Naive thymus-derived CD8-positive, alpha-beta T cell (primary cell): ENCODE data around the gene POP4. TPM values are rescaled to one million over a fixed set of nuclear protein-coding genes. Genes with fewer than 3 reads are reported as not detected.

Experiments
- ATAC-seq, 2 donors: fragments of 150-1000 bp; cut with Tn5 transposase in 1 of 2; sonication (Bioruptor Pico), chemical (Tn5 transposase) in 1 of 2; 1 replicate in 1 of 2; 2 replicates in 1 of 2; pipeline ENCODE4 v1.10.0; 2021; ENCODE audit warnings: mild to moderate bottlenecking in 2 of 2, moderate library complexity in 2 of 2
- POLR2A ChIA-PET: fragments of 350-600 bp; sonication (Branson Sonifier 250); formaldehyde crosslinking; loops from one replicate; lab custom pipeline; 2021; ENCODE audit warnings: antibody characterized with exemption; lab: Charles Lee
- DNase-seq, 10 donors: peaks; one replicate each; pipeline versions ENCODE4 v3.0.0 to v3.0.0-alpha.2; 2020 to 2022
- H3K27ac Mint-ChIP-seq, 10 donors: one replicate each; pipeline ENCODE4 v1.8.0; 2020 to 2022; ENCODE audit warnings: mild to moderate bottlenecking in 10 of 10, mixed read lengths in 10 of 10, moderate library complexity in 4 of 10, inconsistent platforms in 1 of 10
- H3K27me3 Mint-ChIP-seq, 5 donors: one replicate each; pipeline ENCODE4 v1.8.0; 2021 to 2022; ENCODE audit warnings: mixed read lengths in 5 of 5
- H3K36me3 Mint-ChIP-seq, 3 donors: one replicate each; pipeline ENCODE4 v1.8.0; 2020 to 2022; ENCODE audit warnings: mixed read lengths in 3 of 3, mild to moderate bottlenecking in 2 of 3, inconsistent platforms in 1 of 3
- H3K4me1 Mint-ChIP-seq, 4 donors: one replicate each; pipeline ENCODE4 v1.8.0; 2021 to 2022; ENCODE audit warnings: mixed read lengths in 4 of 4
- H3K4me3 Mint-ChIP-seq, 10 donors: one replicate each; pipeline ENCODE4 v1.8.0; 2020 to 2022; ENCODE audit warnings: mild to moderate bottlenecking in 10 of 10, mixed read lengths in 10 of 10, moderate library complexity in 6 of 10, inconsistent platforms in 1 of 10
- H3K9me3 Mint-ChIP-seq, 9 donors: one replicate each; pipeline ENCODE4 v1.8.0; 2020 to 2022; ENCODE audit warnings: mixed read lengths in 9 of 9, mild to moderate bottlenecking in 3 of 9, inconsistent platforms in 1 of 9, moderate library complexity in 1 of 9
- polyA plus RNA-seq, 3 donors: library from polyadenylated mRNA; unstranded; fragments of 300-500 nt; fragmentation: Illumina TruSeq; gene quantifications; one replicate each; pipeline ENCODE4 v1.2.3, GENCODE V29; 2021
- total RNA-seq, 8 experiments: library from RNA in 2 of 8; stranded (reverse) in 2 of 8; gene quantifications; one replicate each; pipeline ENCODE4 v1.2.3 and lab custom pipeline; 2021 to 2026

Gene POP4
- total and polyA plus RNA-seq, 5 experiments from 2014 or later: 67.5 to 130 (median 125) TPM

DNA sequence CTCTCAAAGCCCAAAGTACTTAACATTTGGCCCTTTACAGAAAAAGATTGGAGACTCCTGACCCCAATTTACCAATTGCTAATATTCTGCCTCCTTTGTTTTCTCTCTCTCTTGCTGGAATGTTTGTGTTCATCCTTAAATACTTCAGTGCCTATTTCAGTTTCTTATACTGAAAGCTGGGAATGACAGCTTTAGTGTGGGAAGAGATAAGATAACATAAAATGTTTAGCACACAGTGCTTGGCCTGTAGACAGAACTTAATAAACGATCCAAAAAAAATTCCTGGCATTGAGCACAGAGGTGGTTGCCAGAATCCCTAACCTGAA lies 56.2 kb downstream of the POP4 start:
- POLR2A ChIA-PET: interaction anchor here (1.7 to 10.5 kb wide), 4 partner anchors 11 to 53 kb away, joined by 5 to 154 read pairs (median 84); partner anchors contain the start of gene POP4
- ATAC-seq (no peak), DNase-seq (no peak)
- H3K9me3 Mint-ChIP-seq: no peaks in the 10 kb centered on the region
- no peaks in the 10 kb centered on the region for H3K27me3 Mint-ChIP-seq
- peaks cover 24 to 51% (median 40%) of the 10 kb centered on the region in 4 donors for H3K4me1 Mint-ChIP-seq
- H3K27ac Mint-ChIP-seq: peak overlapping the region in 9 of 10 donors; percentile 17 to 89 (median 66)
- H3K36me3 Mint-ChIP-seq: no peaks in the 10 kb centered on the region
- peak overlapping the region in 2 of 10 donors; percentile 4 to 18 for H3K4me3 Mint-ChIP-seq

- no peak for ATAC-seq
- Mint-ChIP-seq H3K36me3 (no peaks in the 10 kb centered on the region), H3K4me1 (peaks cover 24 to 56% (median 46%) of the 10 kb centered on the region in 4 donors), H3K27me3 (no peaks in the 10 kb centered on the region), H3K9me3 (no peaks in the 10 kb centered on the region), H3K4me3 (peak overlapping the region in 3 of 10 donors; percentile 6 to 48 (median 29)), H3K27ac (peak overlapping the region; percentile 14 to 90 (median 70))
- POLR2A ChIA-PET: interaction anchor here (0.5 to 10.5 kb wide), 6 partner anchors 10 to 66 kb away, joined by 3 to 154 read pairs (median 16); partner anchors contain the start of gene POP4
- DNase-seq: no peak
Observed at GRCh38 chr19:29662604-29663404, 56.7 kb downstream of the POP4 start.

DNA sequence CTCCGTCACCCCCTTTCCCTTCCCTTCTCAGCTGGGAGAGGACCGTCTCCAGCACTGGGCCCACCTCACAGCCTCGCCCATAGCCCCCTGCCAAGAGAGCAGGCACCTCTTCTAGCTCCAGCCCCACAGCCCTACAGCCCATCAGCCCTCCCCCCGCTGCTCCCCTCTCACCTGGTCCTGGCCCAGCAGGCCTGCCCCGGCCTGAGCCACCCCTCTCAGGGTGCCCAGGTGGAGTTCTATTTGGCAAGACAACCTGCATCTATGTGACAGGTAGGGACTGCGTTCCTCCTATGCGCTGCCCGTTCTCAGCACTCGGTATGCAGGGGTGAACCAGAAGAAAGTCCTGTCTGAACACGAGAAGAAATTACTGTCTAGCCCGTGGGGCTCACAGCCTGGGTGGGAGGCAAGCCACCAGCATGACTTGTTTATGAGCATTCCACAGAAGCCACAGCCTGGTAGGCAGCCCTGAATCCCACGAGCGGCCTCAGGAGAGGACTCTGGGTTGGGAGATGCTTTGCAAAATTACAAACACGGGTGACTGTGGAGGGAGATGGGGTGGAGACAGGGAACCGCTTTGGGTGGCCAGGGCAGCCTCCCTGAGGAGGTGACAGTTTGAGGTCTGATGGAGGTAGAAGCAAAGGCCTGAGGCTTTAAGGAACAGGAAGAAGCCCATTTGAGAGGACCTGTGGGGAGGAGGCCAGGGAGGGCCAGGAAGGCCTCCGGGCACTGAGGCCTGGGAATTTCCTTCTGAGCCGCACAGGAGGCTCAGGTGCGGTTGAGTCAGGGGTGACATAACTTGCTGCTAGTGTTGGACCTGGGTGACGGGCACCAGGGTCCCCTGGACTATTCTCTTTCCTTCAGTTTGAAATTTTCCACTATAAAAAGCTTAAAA lies 58.0 kb downstream of the POP4 start:
- ATAC-seq: no peak
- peak overlapping the region; percentile 75 to 92 (median 86) for H3K27ac Mint-ChIP-seq
- DNase-seq: no peak
- POLR2A ChIA-PET: interaction anchor here (0.7 to 10.5 kb wide), 6 partner anchors 16 to 55 kb away, joined by 3 to 154 read pairs (median 45); partner anchors contain the start of genes C19orf12 and POP4
- no peaks in the 10 kb centered on the region for H3K27me3 Mint-ChIP-seq
- H3K9me3 Mint-ChIP-seq: no peaks in the 10 kb centered on the region
- no peaks in the 10 kb centered on the region for H3K36me3 Mint-ChIP-seq
- peaks cover 24 to 69% (median 58%) of the 10 kb centered on the region in 4 donors for H3K4me1 Mint-ChIP-seq
- peak overlapping the region; percentile 72 to 94 (median 79) for H3K4me3 Mint-ChIP-seq

GRCh38 chr19:29664753-29665214 lies 58.7 kb downstream of the POP4 start:
- H3K27me3 Mint-ChIP-seq: no peaks in the 10 kb centered on the region
- H3K27ac Mint-ChIP-seq: peak overlapping the region; percentile 75 to 92 (median 86)
- no peak for DNase-seq
- ATAC-seq: peak; percentile 5 to 15
- H3K4me3 Mint-ChIP-seq: peak overlapping the region; percentile 72 to 94 (median 79)
- H3K9me3 Mint-ChIP-seq: no peaks in the 10 kb centered on the region
- POLR2A ChIA-PET: interaction anchor here (0.7 to 10.5 kb wide), 7 partner anchors 9 to 55 kb away, joined by 3 to 154 read pairs (median 26); partner anchors contain the start of genes C19orf12 and POP4
- peaks cover 0 to 2% (median 0%) of the 10 kb centered on the region in 3 donors for H3K36me3 Mint-ChIP-seq
- peaks cover 27 to 74% (median 65%) of the 10 kb centered on the region in 4 donors for H3K4me1 Mint-ChIP-seq

DNA sequence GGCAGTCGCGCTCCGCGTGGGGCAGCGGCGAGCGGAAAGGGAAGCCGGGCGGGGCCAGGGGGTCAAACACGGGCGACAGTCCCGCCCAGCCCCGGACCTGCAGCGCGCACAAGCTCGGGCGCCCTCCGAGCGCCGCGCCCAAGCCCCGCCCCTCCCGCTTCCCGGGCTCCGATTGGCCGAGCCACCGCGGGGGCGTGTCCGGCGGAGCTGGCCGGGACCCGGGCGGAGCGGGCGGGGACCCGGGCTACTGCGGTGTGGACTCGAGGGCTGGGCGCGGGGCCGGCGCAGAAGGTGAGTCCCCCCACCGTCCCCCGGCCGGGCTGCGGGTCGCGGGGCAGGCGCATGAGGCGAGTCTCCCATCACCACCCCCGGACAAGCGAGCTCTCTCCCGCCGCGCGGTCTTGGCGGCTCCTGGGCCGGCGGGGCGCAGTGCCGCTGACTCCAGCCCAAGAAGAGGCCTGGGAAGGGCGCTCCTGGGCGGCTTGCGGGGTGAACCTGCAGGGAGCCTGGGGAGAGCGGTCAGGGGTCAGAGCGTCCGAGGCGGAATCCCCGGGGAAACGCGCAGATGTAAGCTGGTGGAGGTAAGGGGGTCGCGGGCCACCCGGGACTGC lies 59.2 kb downstream of the POP4 start, which contains the start of gene PLEKHF1:
PLEKHF1 (plus strand) TSS at position 247 of the 611 bp plus-strand sequence. CDS start 8,379 bp downstream, outside the sequence.
- Mint-ChIP-seq H3K27ac (peak within 1 kb of the TSS; percentile 89 to 99 (median 96)), H3K27me3 (no peaks in the 10 kb centered on the region), H3K36me3 (peaks cover 0 to 4% (median 0%) of the 10 kb centered on the region in 3 donors), H3K9me3 (no peaks in the 10 kb centered on the region), H3K4me3 (peak within 1 kb of the TSS; percentile 87 to 94 (median 92)), H3K4me1 (peaks cover 27 to 74% (median 66%) of the 10 kb centered on the region in 4 donors)
- peak; percentile 67 to 74 for ATAC-seq
- DNase-seq: peak; percentile 57 to 88 (median 80)
- POLR2A ChIA-PET: interaction anchor here (1.3 to 10.5 kb wide), 6 partner anchors 9 to 56 kb away, joined by 3 to 154 read pairs (median 56); partner anchors contain the start of genes C19orf12 and POP4

DNA sequence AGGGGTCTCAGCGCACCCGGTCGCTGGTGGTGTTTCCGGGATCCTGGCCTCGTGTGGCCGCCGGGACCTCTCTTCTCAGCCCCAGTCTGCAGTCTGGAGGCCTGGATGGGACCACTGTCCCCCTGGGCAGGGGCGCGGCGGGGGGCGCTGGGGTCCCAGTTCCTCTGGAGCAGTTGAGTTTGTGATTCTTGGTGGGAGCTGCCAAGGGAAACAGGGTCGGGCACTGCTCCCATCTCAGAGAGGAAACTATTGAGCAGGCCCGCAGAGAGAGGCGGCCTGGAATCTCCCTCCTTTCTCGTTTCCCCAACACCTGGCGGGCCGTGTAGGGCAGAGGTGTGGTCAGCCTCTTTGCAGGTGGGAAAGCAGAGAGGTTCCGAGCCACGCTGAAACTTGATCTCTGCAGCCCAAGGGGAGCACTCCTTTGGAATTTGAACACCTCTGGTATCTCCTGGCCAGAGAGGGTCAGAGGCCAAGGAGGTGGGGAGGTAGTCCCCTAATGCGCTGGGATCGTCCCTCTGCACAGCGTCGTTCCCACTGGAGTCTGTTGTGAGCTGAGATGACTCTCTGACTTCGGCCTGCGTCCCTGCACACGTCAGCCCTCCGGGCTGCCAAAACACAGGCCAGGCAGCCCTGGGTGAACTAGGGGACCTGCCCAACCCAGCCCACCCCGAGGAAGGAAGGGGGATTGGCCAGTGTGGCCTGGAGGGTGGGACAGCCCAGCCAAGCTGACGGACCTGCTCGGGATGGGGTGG lies 59.9 kb downstream of the POP4 start:
- Mint-ChIP-seq H3K9me3 (no peaks in the 10 kb centered on the region), H3K27ac (peak overlapping the region; percentile 89 to 99 (median 96)), H3K36me3 (peaks cover 0 to 7% (median 0%) of the 10 kb centered on the region in 3 donors), H3K27me3 (no peaks in the 10 kb centered on the region), H3K4me3 (peak overlapping the region; percentile 87 to 94 (median 92)), H3K4me1 (peaks cover 25 to 74% (median 66%) of the 10 kb centered on the region in 4 donors)
- POLR2A ChIA-PET: interaction anchor here (0.6 to 10.5 kb wide), 10 partner anchors 8 to 63 kb away, joined by 3 to 154 read pairs (median 8); partner anchors contain the start of genes C19orf12 and POP4
- peak; percentile 2 to 17 for ATAC-seq
- DNase-seq: peak in 1 of 10 donors; percentile 25

Other genes starting within 250 kb of the POP4 start
- not detected for gene VSTM2B, start 80.3 kb upstream of the POP4 start, total RNA-seq
- under 1 TPM in 1 of 3 donors, not detected in 2; 0.40 TPM for gene VSTM2B, start 80.3 kb upstream of the POP4 start, polyA plus RNA-seq
- gene PLEKHF1, start 59.2 kb downstream of the POP4 start, total RNA-seq: 10 to 100 TPM; 18.0 to 19.8 TPM
- gene PLEKHF1, start 59.2 kb downstream of the POP4 start, polyA plus RNA-seq: 10 to 100 TPM in 2 of 3 donors, 1 to 10 TPM in 1; 3.8 to 19.7 (median 15.5) TPM
- 10 to 100 TPM; 23.2 to 23.8 TPM for gene C19orf12, start 109.0 kb downstream of the POP4 start, total RNA-seq
- gene C19orf12, start 109.0 kb downstream of the POP4 start, polyA plus RNA-seq: 10 to 100 TPM; 16.7 to 32.3 (median 19.8) TPM
- 1 to 10 TPM; 6.4 to 8.8 TPM for gene CCNE1, start 205.7 kb downstream of the POP4 start, total RNA-seq
- gene CCNE1, start 205.7 kb downstream of the POP4 start, polyA plus RNA-seq: 1 to 10 TPM; 1.5 to 3.7 (median 2.6) TPM